NCI-H1417 treated with DMSO at 0.1 percent for 48 hours (cell line): ENCODE data around the gene KIF5A.

Source experiments
- DNase-seq: peaks from one replicate; lab custom pipeline; 2025; lab: John Stamatoyannopoulos, UW

Gene KIF5A

DNA sequence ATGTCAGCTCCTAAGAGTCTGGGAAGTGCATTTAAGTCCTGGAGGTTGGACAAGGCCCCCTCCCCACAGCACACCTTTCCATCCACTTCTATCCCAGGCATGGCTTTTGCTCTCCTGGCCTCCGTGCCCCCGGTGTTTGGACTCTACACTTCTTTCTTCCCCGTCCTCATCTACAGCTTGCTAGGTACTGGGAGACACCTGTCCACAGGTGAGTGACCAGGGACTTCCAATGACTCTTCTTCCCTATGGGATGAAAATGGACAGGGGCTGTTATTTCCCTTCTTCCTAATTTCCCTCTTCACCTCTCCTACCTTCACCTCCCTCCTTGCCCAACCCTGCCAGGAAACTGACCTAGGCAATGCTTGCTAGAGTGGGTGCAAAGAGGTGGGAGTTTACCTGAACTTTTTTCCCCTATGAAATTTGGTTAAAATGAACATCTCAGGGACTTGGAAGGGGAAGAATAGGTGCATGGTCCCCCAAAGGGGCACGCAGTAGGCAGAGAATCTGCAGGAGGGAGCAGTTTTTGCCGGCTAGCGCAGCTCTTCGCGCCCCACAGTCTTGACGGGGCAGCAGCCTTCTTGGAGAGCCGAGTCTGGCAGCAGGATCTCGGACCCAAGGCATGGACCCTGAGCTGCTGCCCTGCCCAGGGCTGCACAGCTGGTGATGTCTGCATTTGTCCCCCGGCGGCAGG lies 70.5 kb downstream of the KIF5A start:
- no peak for DNase-seq

DNA sequence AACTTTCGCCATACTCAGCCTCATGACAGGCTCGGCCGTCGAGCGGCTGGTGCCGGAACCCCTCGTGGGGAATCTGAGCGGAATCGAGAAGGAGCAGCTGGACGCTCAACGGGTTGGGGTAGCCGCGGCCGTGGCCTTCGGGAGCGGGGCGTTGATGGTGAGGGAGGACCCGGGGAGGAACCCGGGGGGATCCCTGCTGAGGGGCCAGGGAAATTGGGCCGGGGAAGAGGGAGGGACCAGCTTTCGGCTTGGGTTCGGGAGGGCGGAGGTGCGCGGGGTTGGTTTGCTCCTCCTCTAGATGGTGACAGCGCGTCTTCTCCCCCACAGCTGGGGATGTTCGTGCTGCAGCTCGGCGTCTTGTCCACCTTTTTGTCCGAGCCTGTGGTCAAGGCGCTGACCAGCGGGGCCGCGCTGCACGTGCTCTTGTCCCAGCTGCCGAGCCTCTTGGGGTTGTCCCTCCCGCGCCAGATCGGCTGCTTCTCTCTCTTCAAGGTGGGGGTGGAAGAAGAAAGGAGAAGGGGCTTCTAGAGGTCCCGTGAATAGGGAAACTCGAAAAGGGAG lies 71.2 kb downstream of the KIF5A start:
- no peak for DNase-seq

DNA sequence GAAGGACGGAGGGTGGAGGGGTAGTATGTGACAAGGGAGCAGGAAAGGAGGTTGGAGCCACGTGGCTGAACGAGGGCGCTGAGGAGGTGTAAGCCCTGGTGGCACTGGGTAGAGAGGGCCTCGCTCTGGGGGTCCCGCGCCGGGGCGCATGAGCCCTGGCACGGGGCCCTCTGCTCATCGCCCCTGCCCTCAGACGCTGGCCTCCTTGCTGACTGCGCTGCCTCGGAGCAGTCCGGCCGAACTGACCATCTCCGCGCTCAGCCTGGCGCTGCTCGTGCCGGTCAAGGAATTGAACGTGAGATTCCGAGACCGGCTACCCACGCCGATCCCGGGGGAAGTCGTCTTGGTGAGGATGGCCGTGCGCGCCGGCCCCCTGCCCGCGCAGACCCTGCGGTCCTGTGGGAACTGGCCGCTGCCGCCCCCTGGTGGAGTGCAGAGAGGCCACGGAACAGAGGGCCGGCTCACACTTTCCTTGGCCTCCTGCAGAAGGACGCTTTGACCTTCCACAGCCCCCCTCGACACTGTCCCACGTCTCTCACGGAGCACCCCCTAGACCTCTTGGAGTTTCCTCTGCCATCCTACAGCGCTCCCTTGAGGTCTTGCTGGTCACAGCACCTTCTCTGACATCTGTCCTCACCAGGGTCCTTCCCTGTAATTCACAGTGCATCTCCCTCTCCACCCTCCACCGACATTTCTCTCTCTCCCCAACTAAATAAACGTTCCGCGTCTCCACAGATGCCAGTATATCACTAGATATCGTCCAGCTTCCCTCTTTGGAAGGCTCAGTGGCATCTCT lies 71.9 kb downstream of the KIF5A start:
- DNase-seq: no peak

DNA sequence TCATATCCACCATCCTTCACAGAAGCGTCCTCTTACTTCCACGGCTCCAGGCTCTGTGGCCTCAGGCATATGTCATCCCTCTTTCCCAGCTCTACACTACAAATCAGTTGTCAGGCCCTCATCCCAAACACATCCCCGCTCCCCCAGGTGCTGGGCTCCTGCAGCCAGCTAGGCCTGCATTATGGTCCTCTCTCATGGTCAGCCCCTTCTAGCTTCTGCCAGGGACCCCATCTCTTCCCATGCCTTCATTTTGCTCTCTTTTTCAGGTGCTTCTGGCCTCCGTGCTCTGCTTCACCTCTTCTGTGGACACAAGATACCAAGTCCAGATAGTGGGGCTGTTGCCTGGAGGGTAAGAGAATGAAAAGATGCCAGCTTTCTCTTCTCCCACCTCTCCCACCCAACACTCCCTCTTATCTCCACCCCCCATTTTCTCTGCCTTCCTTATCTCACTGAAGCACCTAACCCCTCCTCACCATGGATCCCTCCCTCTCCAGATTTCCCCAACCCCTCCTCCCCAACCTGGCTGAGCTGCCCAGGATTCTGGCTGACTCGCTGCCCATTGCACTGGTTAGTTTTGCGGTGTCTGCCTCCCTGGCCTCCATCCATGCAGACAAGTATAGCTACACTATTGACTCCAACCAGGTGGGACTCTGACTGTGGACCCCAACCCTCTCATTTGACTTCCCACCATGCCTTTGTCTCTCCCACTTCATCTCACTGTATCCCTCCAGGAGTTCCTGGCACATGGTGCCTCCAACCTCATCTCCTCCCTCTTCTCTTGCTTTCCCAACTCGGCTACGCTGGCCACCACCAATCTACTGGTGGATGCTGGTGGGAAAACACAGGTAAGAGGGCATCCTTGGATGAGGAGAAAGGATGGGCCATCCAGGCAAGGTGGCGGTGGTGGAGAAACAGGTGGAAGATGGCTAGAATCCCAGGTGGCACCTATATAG lies 72.7 kb downstream of the KIF5A start:
- no peak for DNase-seq

DNA sequence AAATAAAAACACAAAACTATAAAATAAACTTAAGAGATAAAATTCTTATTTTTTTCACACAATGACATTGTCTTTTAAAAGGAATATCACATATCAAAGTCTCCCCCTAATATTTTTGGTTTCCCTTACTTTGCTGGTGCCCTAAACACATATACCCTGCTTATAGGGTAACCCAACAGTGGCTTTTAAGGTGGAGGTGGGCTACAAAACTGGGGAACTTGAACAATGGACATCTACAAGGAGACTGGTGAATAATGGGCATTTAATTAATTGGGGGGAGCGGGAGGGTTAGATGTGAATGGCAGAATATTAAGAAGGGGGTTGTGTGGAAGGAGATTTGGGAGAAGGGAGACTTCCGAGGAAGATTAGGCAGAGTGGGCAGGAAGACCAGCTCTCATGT lies 73.5 kb downstream of the KIF5A start:
- DNase-seq: no peak

DNA sequence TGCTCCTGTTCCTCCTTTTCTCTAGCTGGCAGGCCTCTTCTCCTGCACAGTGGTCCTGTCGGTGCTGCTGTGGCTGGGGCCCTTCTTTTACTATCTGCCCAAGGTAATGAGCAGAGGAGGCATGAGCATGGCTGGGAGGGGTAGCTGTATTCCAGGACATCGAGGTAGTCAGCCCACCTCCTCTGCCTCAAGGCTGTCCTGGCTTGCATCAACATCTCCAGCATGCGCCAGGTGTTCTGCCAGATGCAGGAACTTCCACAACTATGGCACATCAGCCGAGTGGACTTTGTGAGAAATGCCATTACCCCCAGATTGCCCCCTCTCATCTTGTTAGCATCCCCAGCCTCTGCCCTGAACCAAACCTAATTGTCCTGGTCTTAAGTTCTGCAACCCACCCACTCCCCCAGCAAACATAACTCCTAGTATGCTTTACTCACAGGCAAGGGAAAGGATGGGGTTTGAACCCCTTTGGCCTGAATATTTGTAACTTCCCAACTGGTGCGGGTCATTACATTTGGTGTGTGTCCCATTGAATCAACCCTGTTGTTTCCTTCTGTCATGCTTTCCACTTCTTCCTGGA lies 74.1 kb downstream of the KIF5A start:
- DNase-seq: no peak

DNA sequence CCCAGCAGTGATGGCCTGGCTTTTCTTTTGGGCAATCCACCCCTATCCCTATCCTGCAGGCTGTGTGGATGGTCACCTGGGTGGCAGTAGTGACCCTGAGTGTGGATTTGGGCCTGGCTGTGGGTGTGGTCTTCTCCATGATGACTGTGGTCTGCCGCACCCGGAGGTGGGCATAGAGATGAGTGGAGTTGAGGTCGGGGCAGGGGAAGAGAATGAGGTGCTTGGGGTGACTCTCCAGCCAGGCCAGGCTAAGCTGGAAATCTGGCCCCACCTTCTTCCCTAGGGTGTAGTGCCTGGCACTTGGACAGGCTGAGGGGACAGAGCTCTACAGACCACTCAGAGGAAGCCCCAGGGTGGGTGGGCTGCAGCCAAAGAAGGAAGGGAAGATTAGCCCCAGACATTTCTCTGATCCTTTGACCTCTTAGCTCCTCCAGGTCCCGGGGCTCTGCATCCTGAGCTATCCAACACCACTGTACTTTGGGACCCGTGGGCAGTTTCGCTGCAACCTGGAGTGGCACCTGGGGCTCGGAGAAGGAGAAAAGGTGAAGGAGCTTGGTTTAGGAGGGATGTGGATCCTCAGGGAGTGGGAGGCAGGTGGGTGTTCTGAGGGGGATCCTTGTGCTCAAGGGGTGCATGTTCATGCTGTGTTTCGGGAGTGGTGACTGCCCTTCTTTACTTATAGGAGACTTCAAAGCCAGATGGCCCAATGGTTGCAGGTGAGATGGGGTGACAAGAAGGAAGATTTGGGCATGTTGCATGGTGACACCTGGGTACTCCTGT lies 74.8 kb downstream of the KIF5A start:
- DNase-seq: no peak

DNA sequence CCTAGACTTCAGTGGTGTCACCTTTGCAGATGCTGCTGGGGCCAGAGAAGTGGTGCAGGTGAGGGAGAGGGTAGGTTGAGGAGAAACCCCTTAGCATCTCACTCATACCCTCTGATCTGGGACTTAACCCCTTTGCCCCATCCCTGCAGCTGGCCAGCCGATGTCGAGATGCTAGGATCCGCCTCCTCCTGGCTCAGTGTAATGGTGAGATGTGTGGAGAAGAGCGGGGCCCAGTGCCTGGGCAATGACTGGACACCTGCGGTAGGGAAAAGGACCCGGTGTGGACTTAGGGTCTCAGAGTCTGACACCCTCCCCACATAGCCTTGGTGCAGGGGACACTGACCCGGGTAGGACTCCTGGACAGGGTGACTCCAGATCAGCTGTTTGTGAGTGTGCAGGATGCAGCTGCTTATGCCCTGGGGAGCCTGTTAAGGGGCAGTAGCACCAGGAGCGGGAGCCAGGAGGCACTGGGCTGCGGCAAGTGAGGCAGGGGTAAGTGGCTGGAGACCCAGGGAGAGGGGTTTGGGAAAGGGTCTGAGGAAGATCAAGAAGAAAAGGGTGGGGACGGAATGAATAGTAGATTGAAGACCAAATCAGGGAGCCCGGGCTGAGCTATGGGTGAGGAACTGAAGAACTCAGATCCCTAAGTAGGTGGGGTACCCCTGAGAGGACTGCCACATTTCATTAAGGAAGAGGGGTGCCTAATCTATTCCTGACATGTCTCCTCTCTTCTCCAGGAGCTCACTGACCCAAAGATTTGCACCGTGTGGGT lies 75.6 kb downstream of the KIF5A start:
- DNase-seq: no peak

DNA sequence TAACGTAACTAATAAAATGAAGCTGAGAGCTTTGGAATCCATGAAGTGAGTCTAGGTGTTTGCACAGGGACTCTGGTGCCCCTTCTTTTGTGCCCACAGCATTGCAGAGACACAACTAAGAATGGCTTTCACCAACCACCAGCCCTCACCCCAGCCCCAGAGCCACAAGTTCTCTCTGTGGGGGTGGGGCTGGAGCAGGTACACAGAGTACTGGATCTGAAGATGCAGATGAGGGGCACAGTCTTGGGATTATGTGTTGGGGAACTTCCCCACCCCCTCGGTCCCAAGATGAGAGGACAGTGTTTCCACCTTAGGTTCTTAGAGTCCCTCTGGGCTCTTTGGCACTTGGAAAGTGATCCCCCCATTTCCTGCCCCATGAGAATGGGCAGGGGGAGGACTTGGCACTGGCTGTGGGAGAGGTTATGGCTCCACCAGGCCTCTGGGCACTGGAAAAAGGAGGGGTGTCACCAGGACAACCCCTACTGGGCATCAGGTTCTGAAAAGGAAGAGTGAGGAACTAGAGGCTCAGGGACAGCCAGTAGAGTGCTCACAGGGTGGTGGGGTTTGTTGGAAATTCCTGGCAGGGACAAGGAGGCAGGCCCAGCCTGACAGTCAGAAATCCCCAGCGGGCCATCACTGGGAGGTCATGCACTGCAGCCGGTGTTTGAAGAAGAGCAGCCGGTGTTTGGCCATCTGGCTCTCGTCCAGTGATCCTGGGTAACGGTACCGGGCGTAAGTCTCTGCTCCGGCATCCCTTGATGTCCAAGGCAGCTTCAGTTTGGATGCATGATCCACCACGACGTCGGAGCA lies 76.5 kb downstream of the KIF5A start:
- no peak for DNase-seq

DNA sequence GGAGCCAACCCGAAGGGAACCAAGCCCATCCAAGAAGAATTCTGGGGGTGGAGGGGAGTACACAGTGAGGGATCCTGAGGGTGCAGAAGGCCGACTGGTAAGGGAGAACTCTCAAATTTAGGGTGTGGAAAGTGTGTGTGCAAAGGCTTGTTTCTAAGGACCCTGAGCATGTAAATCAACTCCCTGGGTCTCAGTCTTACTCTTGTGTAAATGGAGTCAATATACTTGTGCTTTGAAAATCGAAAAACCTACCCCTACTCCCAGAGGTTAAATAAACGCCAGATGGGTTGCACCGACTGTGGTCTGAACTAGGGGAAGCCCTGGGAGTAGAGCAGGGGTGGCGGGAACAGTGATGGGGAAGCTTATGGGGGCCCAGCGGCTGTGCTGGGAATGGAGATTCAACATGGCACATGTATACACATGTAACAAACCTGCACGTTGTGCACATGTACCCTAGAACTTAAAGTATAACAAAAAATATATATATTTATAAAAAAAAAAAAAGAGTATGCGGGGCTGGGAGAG lies 77.1 kb downstream of the KIF5A start:
- DNase-seq: no peak

DNA sequence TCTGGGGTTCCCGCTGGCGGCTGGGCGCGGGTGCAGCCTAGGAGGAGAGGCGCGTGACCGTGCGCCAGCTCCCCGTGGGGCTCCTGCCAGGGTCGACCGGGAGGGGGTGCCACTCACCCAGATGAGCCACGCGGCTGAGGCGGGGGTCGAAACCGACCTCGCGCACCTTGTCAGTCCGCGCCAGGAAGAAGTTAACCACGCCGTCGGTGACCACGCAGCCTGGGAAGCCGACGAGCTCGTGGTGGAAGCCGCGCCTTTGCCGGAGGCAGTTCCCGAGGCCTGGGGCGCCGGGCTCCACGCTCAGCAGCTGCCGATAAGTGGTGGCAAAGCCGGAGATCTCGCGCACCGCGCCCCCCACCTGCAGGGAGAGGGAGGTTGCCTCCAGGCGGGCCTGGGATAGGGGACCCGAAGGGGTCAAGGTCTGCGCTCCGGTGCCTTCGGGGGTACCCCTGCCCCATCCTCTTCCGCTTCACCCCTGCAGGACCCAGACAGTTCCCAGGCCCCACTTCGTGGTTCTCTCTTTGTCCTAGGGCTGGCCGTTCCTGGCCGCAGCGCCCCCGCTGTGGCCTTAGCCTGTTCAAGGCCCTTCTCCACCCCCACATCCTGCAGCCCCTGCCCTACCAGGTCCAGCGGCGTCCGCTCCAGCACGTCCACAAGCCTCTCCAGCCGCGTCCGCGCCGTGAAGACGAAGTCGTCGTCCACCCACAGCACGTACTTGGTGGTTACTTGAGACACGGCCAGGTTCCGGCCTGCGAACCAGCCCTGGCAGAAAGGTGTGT lies 77.8 kb downstream of the KIF5A start:
- DNase-seq: no peak

DNA sequence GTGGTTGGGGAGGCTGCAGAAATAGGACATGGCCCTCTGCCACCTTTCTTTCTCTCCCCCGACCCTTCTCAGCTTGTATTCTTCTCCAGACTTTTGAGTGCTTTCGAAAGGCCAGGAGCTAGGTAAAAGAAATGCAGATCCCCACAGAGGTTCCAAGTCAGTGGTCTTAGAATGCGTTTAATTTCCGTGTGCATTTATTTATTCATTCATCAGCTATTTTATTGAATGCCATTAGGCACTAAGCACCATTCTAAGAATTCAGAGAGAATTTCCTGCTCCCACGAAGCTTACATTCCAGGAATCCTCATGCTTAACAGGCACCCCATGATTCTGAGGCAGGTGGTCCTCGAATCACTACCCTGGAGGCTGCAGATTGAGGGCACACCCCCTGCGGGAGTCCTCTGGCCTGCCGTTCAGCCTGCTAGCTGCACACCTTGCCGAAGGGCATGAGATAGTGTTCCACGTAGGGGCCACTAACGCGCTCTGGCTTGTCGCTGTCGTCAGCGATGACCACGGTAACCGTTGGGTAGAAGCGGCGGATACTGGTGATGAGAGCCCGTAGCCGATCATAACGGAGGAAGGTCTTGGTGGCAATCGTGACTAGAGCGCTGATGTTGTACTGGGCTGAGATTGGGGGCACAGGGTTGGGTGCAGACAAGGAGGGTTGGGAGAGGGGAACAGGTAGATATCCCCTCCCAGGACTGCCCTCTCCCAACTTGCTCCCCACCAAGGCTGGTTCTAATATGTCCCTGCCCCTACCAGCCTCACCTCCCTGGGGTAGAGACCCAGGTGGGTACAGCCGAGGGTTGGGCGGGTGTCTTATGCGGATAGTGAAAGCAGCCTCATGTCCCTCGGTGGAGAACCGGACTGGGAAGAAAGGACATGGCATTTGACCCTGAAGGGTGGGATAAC lies 78.7 kb downstream of the KIF5A start:
- no peak for DNase-seq

DNA sequence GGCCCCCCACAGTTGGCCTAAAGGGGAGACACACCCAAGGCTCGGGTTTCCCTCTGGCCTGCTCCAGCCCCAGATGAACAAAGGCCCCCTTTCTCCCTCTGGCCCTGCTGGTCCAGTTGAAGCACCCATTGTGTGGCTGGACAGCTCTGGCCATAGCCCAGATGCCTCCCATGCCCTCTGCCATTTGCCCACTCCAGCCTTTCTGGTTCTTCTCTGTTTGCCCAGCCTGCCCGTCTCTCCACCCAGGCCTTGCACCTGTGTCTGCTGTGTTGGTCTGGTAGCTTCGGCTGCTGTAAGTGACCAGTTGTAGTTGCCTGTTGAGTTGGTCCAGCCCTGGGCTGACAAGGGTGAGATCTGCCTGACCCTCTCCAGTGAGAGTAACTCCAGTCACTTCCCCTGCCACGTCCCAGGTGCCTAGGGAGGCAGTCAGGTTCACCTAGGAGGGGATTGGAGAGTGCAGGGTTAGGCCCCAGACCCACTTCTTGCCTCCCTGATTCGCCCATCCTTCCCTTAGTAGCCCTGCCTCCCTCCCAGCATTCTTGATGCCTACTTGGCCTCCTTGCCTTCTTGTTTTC lies 80.1 kb downstream of the KIF5A start:
- DNase-seq: no peak

DNA sequence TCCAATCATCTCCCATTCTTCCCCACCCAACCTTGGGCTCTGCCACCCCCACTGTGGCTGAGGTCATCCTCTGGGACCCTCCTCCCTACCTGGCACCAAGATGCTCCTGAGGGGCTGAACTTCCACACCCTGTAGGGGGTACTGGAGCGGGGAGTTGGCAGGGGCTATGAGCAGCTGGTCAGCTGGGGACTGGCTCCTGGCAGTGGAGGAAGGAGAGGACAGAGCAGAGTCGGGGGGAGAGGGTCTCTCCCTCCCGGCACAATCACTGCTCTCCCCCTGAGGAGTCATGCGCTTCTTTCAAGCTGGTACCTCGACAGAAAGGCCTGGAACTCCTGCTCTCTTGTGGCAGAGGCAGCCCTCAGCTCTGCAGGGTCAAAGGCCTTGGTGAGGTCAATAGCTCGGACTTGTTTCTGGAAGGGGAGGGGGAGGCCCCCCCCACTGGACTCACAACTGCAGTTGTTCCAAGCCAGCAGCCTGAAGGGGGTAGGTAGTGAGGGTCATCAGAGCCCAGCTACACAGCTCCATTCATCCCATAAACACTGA lies 81.1 kb downstream of the KIF5A start:
- no peak for DNase-seq

DNA sequence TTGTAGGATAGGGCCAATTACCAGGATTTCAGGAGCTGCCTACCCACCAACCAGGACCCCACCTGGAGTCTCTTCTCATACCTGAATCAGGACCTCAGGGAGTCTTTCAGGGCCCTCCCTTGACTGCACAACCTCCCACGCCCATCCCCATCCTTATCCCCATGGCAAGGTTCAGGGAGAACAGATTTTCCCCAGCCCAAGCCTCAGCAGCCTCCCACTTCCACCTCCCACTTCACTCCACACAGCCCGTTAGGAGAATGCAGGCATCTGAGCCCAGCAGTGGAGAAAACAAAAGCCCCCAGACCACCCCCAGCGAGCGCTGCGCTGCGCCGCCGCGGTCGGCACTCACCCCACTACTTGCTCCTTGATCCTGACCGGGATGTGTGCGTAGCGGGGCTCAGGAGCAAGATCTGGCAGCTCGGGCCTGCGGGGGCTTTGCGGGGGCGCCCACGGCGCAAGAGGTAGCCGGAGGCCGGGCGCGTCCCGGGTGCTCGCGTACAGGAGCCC lies 81.8 kb downstream of the KIF5A start:
- no peak for DNase-seq
